Heart right ventricle (tissue), 16 donors: ENCODE measurements around the gene ST7. TPM values are rescaled to one million over a fixed set of nuclear protein-coding genes. Genes with fewer than 3 reads are reported as not detected.

Experiments used
- ATAC-seq, 8 donors: fragments of 200-7000 bp; cut with Tn5 transposase; one replicate each; pipeline ENCODE4 v1.9.1; 2020; ENCODE audit warnings: mild to moderate bottlenecking in 8 of 8, moderate library complexity in 8 of 8, moderate number of reproducible peaks in 1 of 8
- DNase-seq, 2 donors: peaks; one replicate each; pipeline ENCODE4 v3.0.0-alpha.2; 2020
- H3K27ac ChIP-seq, 10 donors: fragments of 200-600 bp; sonication (generic) in 2 of 10; one replicate each; pipeline versions ENCODE4 v1.5.0 to v1.8.0; 2020 to 2022; ENCODE audit warnings: mild to moderate bottlenecking in 3 of 10
- H3K27me3 ChIP-seq, 7 donors: fragments of 200-600 bp; one replicate each; pipeline ENCODE4 v1.8.0; 2021 to 2022; ENCODE audit warnings: mild to moderate bottlenecking in 2 of 7
- H3K36me3 ChIP-seq, 9 donors: fragments of 200-600 bp; sonication (generic) in 1 of 9; one replicate each; pipeline versions ENCODE4 v1.5.0 to v1.8.0; 2020 to 2022; ENCODE audit warnings: mild to moderate bottlenecking in 2 of 9
- H3K4me1 ChIP-seq, 9 donors: fragments of 200-600 bp; sonication (generic) in 1 of 9; one replicate each; pipeline versions ENCODE4 v1.5.0 to v1.8.0; 2020 to 2022; ENCODE audit warnings: mild to moderate bottlenecking in 4 of 9
- H3K4me3 ChIP-seq, 10 donors: fragments of 200-600 bp; sonication (generic) in 2 of 10; one replicate each; pipeline versions ENCODE4 v1.5.0 to v1.8.0; 2020 to 2022; ENCODE audit warnings: mild to moderate bottlenecking in 7 of 10, moderate library complexity in 2 of 10
- H3K9me3 ChIP-seq, 11 donors: fragments of 200-600 bp in 10 of 11; sonication (generic) in 2 of 11; one replicate each; pipeline versions ENCODE4 v1.5.0 to v1.8.0; 2013 to 2022; ENCODE audit warnings: mild to moderate bottlenecking in 2 of 11, control low read depth in 1 of 11, moderate library complexity in 1 of 11
- CTCF ChIP-seq, 9 donors: fragments of 200-600 bp; sonication (generic) in 2 of 9; IDR thresholded peaks; one replicate each; pipeline versions ENCODE4 v1.5.0 to v1.8.0; 2021 to 2022; ENCODE audit warnings: antibody characterized with exemption in 9 of 9, mild to moderate bottlenecking in 5 of 9, moderate library complexity in 1 of 9
- WGBS, 2 donors: extraction: QIAGEN DNeasy Blood & Tissue Kit; methylation state at CpG; one replicate each; pipeline ENCODE4 v1.1.7; 2013; ENCODE audit warnings: inconsistent platforms in 1 of 2; 5-methylcytosine and 5-hydroxymethylcytosine counted together
- intact Hi-C, 10 donors: fragments of 100-400 bp; cut with DNase I; formaldehyde crosslinking; loops; one replicate each; pipeline versions ENCODE4 v1.11.1 to v1.14.2; 2022
- polyA plus RNA-seq, 2 donors: library from polyadenylated mRNA; stranded (reverse); fragments of 200-250 nt; gene quantifications; one replicate each; pipeline ENCODE4 v1.2.3, GENCODE V29; 2013
- total RNA-seq, 10 donors: library from RNA; stranded (reverse); fragmentation: NEBNext Ultra II Directional in 3 of 10; extraction: Animal tissue kit (Norgen Biotek cat#: 25700) in 3 of 10; gene quantifications; one replicate each; pipeline versions ENCODE4 v1.2.1 to v1.2.4, GENCODE V29; 2021 to 2023
- donor health status: Arrhythmogenic right ventricular cardiomyopathy.
- donor health status: ischemic (EF 13 %, LVEDD 7.1; RV severe dilation, severe dysfunction).
- donor health status: healthy with polysubstance abuse.
- donor health status: DM: no; HTN: yes; CAD: no.
- donor health status: DM: no; HTN: no; CAD: no.
- donor health status: ischemic (EF 25% LVEDD 6.9; RV normal size, moderate dysfunction).
- donor health status: ischemic (EF 25% LVEDD 5.7; RV mildly dilated, moderate dysfunction).
- donor health status: healthy.
- donor health status: DM: yes; HTN: yes; CAD: no.
- donor health status: Ischemic cardiomyopathy.
- donor health status: ischemic (EF 35%, LVEDD 5.7; RV mildly dilated, moderate dysfunction).
- donor health status: nonischemic (EF 11% LVEDD 7.7; RV severe dilation, severe dysfunction).
- donor health status: DM: yes; HTN: yes; CAD: no.
- donor health status: PGD.
- donor health status: ischemic (EF 29% LVEDD 5.4; RV normal size, mild dysfunction).
- donor health status: nonischemic (EF 23%, LVEDD 6.1; RV moderate dilation, normal function).

The ST7 gene
- total and polyA plus RNA-seq, 12 donors = 20.1 to 40.2 (median 23.4) TPM

- WGBS, 2 donors = 71 to 73% methylated on average over 3 of the region's 3 CpGs
- intact Hi-C loops = no loop called here
- ATAC-seq (no peak), DNase-seq (no peak)
- Histone ChIP-seq H3K9me3 (peaks cover 0 to 8% (median 0%) of the 10 kb centered on the region in 11 donors), H3K36me3 (no peaks in the 10 kb centered on the region), H3K27me3 (peaks cover 0 to 11% (median 0%) of the 10 kb centered on the region in 7 donors), H3K4me3 (no peak overlapping the region), H3K27ac (peak overlapping the region in 1 of 10 donors; percentile 24), H3K4me1 (no peaks in the 10 kb centered on the region)
- no peak for TF ChIP-seq CTCF (IDR thresholded peaks at IDR 0.05)
Observed at GRCh38 chr7:117269886-117270285, 316.6 kb downstream of the ST7 start.

- Histone ChIP-seq H3K4me1 (no peaks in the 10 kb centered on the region), H3K36me3 (no peaks in the 10 kb centered on the region), H3K27ac (peak overlapping the region in 1 of 10 donors; percentile 21), H3K9me3 (peaks cover 0 to 8% (median 0%) of the 10 kb centered on the region in 11 donors), H3K4me3 (no peak overlapping the region), H3K27me3 (peaks cover 0 to 13% (median 0%) of the 10 kb centered on the region in 7 donors)
- no peak for TF ChIP-seq CTCF (IDR thresholded peaks at IDR 0.05)
- 76 to 79% methylated on average over 9 of the region's 9 CpGs for WGBS, 2 donors
- no peak for DNase-seq
- intact Hi-C loops = no loop called here
- no peak for ATAC-seq
Observed at GRCh38 chr7:117270371-117270770, 317.1 kb downstream of the ST7 start.

GRCh38 chr7:117271566-117271965 lies 318.3 kb downstream of the ST7 start:
- TF ChIP-seq CTCF (IDR thresholded peaks at IDR 0.05) = no peak
- Histone ChIP-seq H3K9me3 (no peaks in the 10 kb centered on the region), H3K27me3 (peaks cover 0 to 13% (median 4%) of the 10 kb centered on the region in 7 donors), H3K27ac (no peak overlapping the region), H3K4me1 (no peaks in the 10 kb centered on the region), H3K36me3 (no peaks in the 10 kb centered on the region), H3K4me3 (no peak overlapping the region)
- intact Hi-C loops = no loop called here
- 86 to 88% methylated on average over 3 of the region's 3 CpGs for WGBS, 2 donors
- ATAC-seq = no peak
- DNase-seq = no peak

- DNase-seq = no peak
- no peak overlapping the region for H3K4me3 ChIP-seq
- H3K36me3 ChIP-seq = no peaks in the 10 kb centered on the region
- no peaks in the 10 kb centered on the region for H3K4me1 ChIP-seq
- H3K27ac ChIP-seq = no peak overlapping the region
- TF ChIP-seq CTCF (IDR thresholded peaks at IDR 0.05) = no peak
- H3K27me3 ChIP-seq = peaks cover 0 to 13% (median 4%) of the 10 kb centered on the region in 7 donors
- no peak for ATAC-seq
- 86 to 94% methylated on average over 2 of the region's 2 CpGs for WGBS, 2 donors
- no peaks in the 10 kb centered on the region for H3K9me3 ChIP-seq
- intact Hi-C loops = no loop called here
Observed at GRCh38 chr7:117272017-117272759, 318.9 kb downstream of the ST7 start.
